NCI-H2171 (cell line): ENCODE results near the gene FUT7.

ENCODE experiments used
- DNase-seq: peaks from one replicate; lab custom pipeline; 2025; lab: John Stamatoyannopoulos, UW

Gene FUT7

GRCh38 chr9:136982232-136983051, 49.4 kb downstream of the FUT7 start, which contains the start of gene LCNL1:
Gene LCNL1 (plus strand): TSS chr9:136982993. CDS start chr9:136983587, 594 bp downstream.
- DNase-seq, result no peak

- DNase-seq, result no peak
Measured at GRCh38 chr9:136981588-136982231, 50.2 kb downstream of the FUT7 start.

GRCh38 chr9:136980669-136981478, 51.0 kb downstream of the FUT7 start:
- DNase-seq, result no peak
